GM21528 (cell line): ENCODE measurements around the gene C2orf81.

Experiments
- ATAC-seq: cut with Tn5 transposase; IDR thresholded peaks from one replicate; pipeline ENCODE4 v1.9.1; 2021; ENCODE audit warnings: mild to moderate bottlenecking, moderate library complexity; ENCODE audit not compliant: unreplicated experiment, low FRiP score

C2orf81 gene

DNA sequence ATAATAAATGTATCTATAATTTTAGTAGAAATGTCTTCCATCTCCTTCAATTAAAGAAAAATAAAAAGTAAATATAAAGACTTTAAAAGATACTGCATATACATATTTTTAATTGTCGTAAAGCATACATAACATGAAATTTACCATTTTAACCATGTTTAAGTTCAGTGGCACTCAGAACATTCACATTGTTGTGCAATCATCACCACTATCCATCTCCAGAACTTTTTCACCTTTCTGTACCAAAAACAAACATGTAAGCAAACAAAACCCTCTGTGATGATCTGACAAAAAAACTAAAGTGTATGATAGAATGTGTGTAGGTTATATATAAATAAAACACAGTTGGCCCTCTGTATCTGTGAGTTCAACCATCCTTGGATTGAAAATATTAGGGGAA, 27.9 kb downstream of the C2orf81 start:
- no peak for ATAC-seq

DNA sequence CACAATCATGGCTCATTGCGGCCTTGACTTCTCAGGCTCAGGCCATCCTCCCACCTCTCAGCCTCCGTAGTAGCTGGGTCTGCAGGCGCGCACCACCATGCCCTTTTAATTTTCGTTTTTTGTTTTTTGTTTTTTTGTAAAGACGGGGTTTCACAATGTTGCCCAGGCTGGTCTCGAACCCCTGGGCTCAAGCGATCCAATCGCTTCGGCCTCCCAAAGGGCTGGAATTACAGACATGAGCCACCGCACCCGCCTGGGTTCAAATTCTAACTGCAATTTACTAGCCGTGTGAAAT, 29.0 kb downstream of the C2orf81 start:
- no peak for ATAC-seq

DNA sequence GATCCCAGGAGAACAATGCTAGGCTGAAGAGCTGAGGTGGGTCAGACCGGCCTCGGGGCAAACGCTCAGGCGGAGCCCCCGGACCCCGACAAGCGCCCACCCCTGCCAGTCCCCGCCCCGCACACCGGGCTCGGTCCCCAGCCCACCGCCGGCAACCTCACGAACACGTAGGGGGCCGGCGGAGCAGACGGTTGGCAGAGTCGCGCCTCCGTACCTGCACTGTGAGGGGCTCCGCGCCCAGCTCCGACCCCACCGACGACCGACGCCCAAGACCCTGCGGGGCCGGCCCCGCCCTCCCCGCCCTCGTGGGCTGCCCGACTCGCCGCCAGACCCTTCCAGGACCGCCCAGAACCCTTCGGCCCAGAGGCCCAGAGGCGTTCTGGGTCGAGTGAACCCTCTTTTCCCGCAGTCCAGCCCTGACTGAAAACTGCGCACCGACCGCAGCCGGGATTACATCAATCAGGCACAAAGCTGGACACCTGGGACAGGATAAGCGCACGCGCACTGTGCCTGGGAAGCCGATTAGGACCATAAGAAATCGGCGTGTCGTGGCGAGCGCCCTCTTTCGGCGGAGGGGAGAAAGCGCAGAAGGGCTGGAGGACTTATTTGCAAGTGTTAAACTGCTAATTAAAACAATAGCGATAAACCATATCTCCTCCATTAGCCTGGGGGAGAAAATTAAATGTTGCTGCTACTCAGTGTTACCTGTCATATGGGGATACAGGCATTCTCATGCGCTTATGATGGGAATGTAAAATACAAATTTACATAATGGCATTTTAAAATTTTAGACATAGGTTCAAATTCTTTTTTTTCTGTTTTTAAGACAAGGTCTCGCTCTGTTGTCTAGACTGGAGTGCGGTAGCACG, 29.6 kb downstream of the C2orf81 start:
- ATAC-seq = peak; percentile 63

DNA sequence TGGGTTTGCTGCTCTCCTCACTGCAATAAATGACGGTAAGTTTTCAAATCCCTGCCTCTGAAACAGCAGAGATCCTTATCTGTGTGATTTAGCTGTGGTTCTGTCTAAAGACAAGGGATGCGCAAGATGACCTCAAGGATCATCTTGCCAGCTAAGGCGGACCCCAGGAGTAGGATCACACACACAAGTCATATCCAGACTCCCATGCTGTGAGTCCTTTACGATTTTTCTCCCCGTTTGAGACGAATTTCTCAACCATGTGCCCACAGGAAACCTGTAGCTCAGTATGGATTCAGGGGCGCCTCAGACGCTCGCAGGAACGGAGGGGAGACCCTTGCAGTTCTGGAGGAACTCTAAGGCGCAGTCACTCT, 30.2 kb downstream of the C2orf81 start:
- no peak for ATAC-seq

DNA sequence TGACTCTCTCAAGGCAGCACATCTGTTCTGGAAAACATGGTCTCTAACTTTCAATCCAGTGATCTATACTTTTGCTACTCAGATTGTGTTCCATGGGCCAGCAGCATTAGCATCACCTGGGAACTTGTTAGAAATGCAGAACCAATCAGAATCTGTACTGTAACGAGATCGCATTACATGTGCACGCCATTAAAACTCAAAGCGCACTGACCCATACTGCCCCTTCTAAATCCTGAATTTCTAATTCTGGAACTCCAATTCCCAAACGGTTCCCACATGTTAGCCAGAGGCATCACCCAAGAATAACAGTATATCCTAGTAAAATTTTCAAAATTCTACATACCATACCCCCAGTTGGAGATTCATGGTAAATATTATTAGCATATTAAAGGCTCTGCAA, 30.8 kb downstream of the C2orf81 start:
- ATAC-seq = no peak

DNA sequence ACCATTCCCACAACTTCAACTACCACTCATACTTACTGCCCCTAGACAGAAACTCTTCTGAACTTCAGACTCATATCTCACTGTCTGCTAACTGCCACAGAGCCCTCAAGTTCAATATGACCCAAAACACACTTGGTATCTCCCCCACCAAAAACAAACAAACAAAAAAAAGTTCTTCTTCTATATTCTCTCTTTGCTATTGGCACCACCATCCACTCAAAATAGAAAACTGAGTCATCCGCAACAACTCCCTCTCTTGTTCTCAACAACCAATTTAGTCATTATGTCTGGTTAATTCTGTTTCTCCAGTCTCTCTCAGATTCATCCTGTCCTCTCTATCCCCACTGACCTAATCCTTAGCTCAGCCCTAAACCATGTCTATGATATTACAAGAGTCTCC, 34.1 kb downstream of the C2orf81 start:
- ATAC-seq = no peak

DNA sequence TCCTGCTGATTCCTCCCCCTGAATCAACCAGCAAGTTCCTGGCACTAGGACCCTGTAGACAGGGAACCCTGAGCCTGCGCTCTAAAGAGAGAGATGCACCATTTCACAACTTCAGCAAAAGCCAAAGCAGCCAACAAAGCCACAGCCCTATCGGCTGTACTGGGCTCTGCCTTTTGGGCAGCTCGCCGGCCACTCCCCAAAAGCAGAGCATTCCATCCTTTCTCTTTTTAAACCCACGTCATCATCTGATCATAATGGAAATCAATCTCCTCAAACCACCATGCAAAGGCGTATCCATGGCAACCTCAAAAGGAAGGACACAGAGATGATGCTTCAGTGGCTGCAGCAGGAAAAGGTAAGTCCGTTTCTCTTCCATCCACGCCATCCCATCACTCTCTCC, 36.0 kb downstream of the C2orf81 start:
- ATAC-seq = no peak

DNA sequence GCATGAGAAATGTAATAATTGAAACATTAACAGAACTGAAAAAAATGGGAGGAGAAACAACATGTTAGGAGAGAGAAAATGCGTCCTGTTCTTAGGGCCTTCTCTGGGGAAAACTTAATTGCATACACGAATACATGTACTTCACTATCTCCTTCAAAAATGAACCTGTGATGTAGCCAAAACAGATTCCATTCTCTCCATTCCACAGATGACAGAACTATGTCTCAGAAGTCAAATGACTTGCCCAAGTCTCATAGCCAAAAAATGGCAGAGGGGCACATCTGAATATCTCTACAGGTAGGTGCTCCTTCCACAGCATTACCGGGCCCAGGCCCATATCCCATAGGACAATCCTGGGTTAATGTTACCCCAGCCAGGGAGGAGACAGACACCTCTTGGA, 37.4 kb downstream of the C2orf81 start:
- ATAC-seq = no peak

DNA sequence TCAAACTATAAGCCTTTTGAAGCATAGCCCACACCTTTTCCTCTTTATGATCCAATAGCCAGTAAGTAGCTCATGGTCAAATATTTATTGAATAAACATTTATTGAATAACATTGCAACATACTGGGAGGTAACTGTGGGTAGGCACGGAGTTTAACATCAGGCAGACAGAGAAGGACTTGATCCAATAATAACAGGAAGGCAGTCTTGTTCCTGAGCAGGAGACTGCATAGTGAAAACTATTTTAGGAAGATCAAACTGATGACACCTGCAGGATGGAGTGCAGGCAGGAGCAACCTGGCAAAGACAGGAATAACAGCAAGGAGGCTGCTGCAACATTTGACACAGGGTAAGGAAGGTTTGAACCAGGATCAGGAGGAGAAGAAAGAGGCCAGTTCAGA, 38.2 kb downstream of the C2orf81 start:
- ATAC-seq = no peak

DNA sequence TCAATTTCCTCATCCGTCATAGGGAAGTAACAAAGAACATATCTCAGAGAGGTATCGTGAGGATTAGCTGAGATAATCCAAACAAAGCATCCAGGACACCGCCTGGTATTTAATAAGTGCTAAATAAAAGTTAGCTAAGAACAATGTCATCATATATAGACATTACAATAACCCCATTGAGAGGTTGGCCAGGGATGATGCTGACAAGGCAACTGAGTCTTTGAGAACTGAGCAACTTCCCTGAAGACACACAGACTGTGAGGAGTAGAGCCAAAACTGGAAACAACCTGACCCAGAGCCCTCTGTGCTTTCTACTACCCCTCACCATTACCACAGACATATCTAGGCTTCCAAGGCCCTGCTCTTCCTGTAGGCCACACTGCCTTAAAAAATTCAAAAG, 39.7 kb downstream of the C2orf81 start:
- ATAC-seq = no peak

DNA sequence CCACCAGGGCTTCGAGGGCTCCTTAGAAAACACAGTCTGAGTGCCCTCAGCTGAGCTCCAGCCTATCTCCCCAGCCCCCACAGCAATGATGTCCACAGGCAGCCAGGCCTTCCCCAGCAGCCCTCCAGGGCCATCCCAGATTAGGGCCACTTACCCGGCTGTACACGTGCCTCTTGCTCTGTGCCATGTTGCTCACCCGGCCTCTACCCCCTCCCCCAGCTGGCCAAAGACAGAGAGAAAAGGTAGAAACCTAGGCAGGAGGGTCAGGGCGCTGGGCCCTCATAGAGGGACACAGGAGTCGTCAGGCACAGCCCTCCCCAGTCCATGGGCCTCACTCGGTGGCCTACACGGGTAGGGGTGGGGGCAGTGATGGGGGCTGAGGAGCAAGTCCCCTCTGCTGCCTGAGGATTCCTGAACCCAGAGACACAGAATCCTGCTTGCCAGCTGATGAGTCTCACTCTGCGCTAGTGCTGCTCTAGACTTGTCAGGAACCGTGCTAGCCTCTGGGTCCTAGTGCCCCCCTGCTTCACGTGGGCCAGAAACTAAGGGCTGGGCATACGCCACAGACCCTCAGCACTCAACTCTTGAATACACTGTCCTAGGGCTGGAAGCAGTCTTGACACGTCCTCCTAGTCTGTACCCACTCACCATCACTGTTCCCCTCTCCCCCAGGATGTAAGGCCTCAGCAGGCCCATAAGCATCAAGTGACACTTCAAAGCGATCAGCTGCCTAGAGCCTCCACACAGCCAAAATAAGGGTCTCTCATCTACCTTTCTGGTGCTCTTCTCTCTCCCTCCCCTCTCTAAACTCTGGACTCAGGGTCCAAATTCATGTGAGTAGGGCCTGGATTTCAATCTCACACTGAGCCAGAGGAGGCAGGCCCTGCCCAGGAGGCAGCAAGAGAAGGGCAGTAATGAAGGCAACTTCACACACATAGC, 41.3 kb downstream of the C2orf81 start, which contains the start of gene DCTN1:
TSS of gene DCTN1 (minus strand) at position 461 of the 939 bp plus-strand sequence. CDS start at position 187, 274 bp downstream.
- no peak for ATAC-seq

DNA sequence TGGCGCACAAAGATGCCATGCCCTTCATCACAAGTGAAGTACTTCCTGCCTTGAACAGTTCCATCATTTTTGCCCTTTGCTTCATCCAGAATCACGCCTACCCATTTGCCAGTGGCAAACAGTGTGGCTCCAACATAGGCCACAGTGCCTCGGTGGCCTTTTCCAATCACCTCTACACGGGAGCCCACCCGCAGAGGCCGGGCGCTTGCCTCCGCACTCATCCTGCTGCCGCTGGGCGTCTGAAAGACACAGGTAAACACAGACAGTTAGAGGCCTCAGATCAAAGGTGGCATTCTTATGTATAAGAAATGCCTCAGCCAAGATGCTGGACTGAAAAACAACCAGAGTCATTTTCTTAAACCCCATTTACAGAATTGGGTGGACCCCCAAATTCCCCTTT, 43.4 kb downstream of the C2orf81 start:
- ATAC-seq = no peak

DNA sequence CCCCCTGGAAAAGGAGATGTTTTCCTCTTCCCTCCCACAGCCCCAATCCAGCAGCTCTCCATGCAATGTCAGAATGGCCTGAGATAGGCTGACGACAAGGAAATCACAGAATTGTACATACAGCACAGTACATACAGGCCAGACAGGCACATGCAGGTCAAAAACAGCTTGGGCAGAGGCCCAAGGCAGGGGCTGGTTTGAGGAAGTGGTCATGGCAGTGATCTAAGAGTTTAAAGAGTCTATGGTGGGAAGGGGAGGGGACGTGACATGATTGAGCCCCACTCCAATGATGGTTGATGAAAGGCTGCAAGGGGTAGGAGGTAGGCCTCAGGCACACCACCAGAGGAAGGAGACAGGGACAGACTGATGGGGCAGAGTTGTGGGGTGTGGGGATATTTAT, 45.6 kb downstream of the C2orf81 start:
- ATAC-seq = no peak

DNA sequence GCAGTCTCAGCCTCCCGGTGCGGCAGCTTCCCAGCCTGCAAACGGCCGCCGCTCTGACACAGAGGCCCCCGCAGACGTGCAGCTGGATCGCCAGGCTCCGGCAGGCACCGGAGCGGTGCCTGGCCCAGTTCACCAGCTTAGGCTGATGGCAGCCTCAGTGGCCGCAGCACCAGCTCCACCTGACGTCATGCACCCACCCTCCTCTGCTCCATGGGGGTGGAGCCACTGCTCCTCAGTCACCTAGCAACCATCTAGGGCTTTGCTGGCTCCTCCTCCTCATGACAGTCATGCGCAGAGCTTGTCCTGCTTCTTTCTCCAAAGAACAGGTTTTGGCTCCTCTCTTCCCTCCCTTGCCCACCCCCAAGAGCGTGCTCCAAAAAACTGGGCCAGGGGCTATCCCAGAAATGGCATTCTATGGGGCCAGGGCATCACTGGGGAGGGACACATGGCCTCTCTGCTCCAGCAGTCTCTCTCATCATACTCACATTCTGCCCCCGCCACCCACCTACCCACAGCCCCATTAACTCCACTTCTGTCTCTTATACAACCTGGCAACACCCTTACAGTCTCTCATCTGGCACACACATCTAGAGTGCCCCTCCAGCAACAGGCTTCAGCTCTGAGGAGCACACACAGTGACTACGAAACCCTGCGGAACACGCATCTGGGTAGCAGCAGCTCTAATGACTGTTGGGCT, 46.8 kb downstream of the C2orf81 start:
- no peak for ATAC-seq

DNA sequence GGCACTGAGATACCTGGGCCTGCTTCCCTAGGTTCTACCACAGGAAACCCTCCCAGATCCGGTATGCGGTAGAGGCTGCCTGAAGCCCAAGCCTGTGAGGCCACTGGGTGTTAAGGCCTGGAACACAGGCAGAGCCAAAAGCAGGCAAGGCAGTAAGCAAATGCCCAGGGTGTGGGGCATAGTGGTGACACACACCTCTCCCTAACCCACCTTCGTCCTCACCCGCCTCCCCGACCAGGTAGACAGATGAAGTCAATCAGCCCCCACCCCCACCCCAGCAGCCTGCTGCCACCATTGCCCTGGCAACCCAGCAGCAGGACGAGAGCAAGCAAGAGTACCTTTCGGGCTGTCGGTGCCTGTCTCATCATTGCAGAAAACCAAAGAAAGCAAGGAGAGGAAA, 47.4 kb downstream of the C2orf81 start:
- ATAC-seq = no peak

DNA sequence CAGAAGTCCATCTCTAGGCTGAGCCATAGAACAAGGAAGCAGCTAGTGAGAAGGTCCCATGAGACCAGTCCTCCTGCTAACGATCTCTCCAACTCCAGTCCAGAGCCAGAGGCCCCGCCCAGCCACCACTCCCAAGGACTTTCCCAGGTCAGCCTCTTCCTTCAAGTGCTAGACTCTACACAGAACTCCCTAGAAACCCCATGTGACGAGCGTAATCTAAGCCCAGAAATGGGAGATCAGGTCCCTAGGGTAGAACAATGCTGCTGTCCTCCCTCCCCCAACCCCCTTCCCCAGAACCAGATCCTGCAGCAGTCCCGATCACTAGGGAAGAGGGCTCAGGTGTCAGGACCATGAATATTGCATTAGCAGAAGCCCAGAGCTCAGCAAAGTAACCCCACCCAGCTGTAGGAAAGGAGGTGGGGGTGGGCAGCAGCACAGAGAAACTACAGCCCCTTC, 48.2 kb downstream of the C2orf81 start:
- ATAC-seq = no peak

DNA sequence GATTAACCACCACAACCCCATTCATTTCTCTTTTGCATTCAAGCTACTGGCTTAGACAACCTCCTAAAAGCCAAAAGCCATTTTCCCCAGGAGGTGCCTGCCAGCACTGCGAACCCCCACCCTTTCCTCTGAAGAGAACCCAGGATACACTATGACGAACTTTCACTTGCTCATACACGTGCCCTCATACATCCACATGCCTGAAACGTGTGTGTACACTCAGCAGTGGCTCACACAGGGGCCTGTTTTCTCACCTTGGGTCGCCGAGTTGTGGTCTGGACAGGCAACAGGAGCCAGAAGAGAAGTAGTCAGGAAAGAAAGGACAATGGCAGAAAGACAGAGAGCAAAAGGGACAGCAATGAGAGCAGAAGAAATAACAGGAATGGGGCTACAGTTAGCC, 48.7 kb downstream of the C2orf81 start:
- ATAC-seq = no peak

DNA sequence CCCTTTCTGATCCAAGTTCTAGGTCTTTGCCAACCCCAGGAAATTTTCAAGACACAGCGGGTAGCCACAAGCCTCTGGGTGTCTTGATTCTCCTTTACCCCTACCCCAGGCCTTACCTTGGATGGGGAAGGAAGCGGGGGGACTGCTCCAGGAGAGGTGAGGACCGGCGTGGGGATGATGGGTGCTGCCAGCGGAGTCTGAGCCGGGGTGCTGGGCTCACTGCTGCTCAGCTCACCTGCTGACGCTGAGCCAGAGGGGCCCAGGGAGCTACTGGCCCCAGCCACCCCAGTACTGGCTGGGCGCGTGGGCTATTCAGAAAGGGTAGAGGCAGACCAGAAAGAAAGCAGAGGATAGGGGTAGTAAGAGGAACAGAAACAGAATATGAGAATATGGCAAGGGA, 50.0 kb downstream of the C2orf81 start:
- no peak for ATAC-seq

DNA sequence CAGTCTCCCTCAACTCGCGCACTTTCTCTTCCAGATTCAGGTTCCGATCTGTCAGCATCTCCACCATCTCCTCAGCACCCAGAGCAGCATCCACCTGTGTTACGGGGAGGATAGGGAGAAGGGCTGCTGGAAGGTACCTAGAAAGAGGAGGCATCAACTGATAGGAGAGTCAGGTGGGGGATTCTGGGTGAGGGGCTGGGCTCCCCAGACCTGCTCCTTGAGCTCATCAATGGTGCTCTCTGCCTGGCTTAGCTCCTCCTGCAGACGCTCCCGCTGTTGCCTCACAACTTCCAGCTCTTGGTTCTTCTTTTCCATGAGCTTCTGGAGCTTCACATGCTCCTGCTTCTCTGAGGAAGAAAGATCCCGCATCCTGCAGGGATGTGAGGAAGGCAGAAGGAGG, 51.4 kb downstream of the C2orf81 start:
- no peak for ATAC-seq

DNA sequence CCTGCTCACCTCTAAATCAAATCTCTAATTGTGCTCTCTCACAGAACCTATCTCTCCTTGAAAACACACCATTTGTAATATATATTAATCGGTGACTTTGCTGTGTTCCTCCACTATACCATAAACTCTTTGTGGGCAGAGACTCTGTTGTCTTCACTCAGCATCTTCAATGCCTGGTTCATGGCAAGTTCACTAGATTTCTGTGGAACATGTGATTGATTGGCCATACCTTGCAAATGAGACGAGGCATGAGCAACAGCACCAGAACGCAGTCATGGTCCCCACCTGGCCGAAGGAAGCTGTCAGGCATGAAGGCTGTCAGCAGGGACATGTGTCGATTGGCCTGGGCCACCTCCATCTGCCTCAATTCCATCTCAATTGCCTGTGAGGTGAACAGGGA, 52.9 kb downstream of the C2orf81 start:
- ATAC-seq = no peak

DNA sequence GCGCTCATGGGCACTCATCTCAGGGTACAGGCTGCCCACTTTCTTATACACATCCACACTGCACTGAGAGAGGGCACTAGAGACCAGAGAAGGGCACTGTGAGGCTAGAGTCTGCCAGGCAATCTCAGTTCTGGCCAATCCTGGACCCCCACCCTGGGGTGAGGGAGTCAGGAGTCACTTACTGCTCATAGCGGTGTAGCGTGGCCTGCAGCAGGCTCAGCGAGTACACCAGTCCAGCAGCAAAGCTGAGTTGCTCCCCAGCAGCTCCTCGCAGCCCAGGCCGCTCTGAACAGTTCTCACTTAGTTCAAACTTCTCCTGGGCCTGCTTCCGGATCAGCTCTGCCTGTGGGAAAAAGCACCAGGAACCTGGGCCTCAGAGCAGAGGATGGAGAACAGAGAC, 53.6 kb downstream of the C2orf81 start:
- no peak for ATAC-seq
